ENCODE measurements around the gene PALM. TPM values are rescaled to one million over a fixed set of nuclear protein-coding genes. Genes with fewer than 3 reads are reported as not detected.

PALM gene
- total and polyA plus RNA-seq, 9 of the 15 experiments (the other 6 are each of a cell fraction or from before 2014, with no cell fraction given), result 0.04 to 6.6 (median 1.7) TPM

GRCh38 chr19:664913-665443, 43.8 kb upstream of the PALM start (continued):
- TF ChIP-seq REST (IDR thresholded peaks at IDR 0.05; ENCODE audit: borderline replicate concordance) (peak; percentile 91), REST (CRISPR knock-in tag; IDR thresholded peaks at IDR 0.05; ENCODE audit: low read depth) (no peak), CHD7 (IDR thresholded peaks at IDR 0.05; ENCODE audit: low read depth, low read length) (no peak), RBM34 (IDR thresholded peaks at IDR 0.05; ENCODE audit: borderline replicate concordance, insufficient read depth, low read length) (no peak), ZBTB9 (CRISPR knock-in tag; IDR thresholded peaks at IDR 0.05) (0 out of 2 replicates have a peak, but pooled peaks have one; percentile 30), SREBF1 (IDR thresholded peaks at IDR 0.05; ENCODE audit: borderline replicate concordance, low read depth, low read length) (no peak)

Data from K562 (cell line).